Stimulated activated CD4-positive, alpha-beta T cell treated with anti-CD3 and anti-CD28 coated beads, Interleukin-1b, Interleukin-23, amount 100 ng/mL, for 24 hours (primary cell): ENCODE data around the gene CRB1.

Experiments
- DNase-seq, 4 experiments: peaks; one replicate each; pipeline ENCODE4 v3.0.0-alpha.2; 2020; ENCODE audit warnings: low read depth in 4 of 4, low spot score in 1 of 4

Gene CRB1

DNA sequence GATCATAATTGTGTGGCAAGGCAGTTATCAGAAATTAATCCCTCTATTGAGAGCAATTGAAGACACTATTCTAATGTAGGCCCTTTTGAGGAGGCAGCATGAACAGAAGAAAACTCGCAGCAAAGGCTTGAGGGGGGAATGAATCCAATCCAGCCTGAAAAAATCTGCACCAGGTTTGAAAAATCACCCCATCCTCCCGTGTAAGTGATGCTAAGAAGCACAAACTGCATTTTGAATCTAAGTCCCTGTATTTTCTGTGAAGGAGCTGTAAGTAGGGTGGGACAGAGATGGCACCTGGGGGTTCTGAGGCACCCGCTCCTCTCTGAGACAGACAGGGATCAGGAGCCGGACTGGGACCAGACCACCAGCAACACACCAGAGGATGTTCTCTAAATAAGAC is at the start of gene CRB1:
CRB1 (plus strand) TSS at position 241 of the 400 bp plus-strand sequence. CDS start 161 bp downstream, outside the sequence.
- DNase-seq: no peak

- no peak for DNase-seq
Observed at GRCh38 chr1:197218857-197219256, 49.2 kb upstream of the CRB1 start.

GRCh38 chr1:197222025-197222685 is 45.9 kb upstream of the CRB1 start:
- no peak for DNase-seq

DNA sequence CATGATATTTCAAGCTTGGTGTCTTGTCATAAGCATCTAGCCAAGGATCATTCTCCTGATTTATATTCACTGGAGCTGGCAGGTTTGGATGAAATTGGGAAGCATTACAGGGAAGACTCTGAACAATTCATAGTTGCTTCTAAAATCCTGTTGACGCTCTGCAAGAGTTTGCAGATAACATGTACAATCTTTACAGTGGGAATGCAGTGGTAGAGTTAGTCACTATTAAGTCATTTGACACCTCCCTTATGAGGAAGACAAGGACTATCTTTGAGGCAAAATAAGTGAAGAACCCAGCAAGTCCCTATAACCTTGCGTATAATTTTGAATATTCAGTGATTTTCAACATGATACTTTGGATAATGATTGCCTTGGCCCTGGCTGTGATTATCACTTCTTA is 45.3 kb upstream of the CRB1 start:
- DNase-seq: no peak

GRCh38 chr1:197224160-197224559 is 43.9 kb upstream of the CRB1 start:
- no peak for DNase-seq

- no peak for DNase-seq
Observed at GRCh38 chr1:197225611-197226010, 42.4 kb upstream of the CRB1 start.

- no peak for DNase-seq
Observed at GRCh38 chr1:197234581-197234980, 33.5 kb upstream of the CRB1 start.

- DNase-seq: no peak
Observed at GRCh38 chr1:197235355-197235754, 32.7 kb upstream of the CRB1 start.

DNA sequence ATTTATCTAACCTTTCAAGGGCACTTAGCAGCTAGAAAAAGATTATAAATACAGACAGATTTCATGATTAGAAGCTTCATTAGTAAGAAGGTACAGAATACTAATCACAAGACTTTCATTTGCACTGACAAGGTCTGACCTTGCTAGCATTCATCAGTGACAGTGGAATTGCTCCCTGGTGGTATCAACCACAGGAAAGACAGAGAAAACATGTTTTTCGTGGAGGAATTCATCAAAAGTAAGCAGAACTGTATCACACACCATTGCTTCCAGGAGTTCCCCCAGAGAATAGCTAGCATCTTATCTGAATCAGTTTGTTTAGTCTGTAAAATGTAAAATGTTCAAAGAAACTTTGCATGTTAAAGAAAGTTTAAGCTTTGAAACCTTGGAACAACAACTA is 20.6 kb upstream of the CRB1 start:
- DNase-seq: no peak

DNA sequence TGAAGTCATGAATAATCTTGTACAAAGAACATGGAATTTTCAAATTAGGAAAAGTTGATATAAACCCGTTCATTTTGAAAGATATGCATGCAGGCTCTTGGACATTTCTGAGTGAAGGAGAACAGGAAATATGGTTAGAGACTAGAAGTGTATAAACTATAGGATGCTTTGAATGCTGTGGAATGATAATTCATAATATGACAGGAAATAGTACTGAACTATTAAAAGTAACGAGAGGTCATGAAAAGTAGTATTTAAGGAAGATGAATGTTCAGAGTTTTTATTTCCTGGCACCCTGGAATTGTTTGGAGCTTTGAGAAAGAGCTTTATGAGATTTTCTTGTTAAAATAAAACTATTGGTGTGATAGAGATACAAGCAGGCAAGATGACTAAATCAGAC is 18.7 kb upstream of the CRB1 start:
- no peak for DNase-seq

DNA sequence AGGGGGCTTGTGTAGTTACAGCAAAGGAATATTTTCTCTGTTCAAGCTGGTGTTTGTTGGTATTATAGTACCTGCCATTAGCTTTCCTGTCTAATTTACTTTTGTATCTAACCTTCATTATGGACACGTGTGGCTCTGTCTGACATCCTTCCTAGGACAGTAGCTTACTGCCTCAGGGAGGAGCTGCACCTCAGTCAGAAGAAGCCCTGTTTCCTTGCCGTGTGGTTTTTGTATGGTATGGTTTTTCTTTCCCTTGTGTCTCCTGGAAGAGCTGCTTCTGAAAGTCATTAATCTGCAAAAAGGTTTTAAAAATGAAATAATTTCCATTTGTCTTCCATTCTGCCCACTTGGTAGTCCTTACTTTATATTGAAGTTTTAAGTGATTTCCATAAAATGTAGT is 17.4 kb upstream of the CRB1 start:
- DNase-seq: no peak

DNA sequence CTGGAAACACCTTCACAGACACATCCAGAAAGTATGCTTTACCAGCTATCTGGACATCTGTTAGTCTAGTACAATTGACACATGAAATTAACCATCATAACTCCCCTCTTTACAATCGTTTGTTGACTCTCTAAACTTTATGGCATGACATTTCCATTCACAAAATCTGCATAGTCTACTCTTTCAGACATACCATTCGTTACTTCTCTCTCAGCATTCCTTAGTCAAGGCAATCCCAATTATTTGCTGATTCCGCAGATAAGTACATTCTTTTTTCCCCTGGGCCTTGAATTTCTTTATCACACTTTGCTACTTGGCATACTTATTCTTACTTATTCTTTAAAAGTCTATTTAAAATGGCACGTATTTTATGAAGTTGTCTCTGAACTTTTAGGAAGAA is 15.1 kb upstream of the CRB1 start:
- DNase-seq: no peak

DNA sequence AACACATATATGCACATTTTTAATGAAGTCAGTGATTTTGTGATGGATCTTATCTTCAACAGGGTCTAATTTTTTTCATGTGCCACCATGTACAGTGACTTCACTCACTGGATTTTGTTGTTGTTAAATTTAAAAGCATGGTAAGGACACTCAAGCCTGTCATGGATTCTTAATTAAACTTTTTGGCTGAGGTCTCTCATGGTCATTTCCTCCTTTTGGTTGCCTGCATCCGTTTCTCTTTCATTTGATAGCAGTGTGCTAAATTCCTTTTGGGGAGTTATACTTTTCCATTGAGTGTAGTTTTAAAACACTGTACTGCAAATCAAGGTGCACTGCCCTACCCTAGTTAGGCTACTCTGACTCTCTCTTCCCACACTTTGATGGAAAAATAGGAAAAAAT is 13.2 kb upstream of the CRB1 start:
- DNase-seq: no peak

- no peak for DNase-seq
Observed at GRCh38 chr1:197264936-197265567, 3.0 kb upstream of the CRB1 start.

DNA sequence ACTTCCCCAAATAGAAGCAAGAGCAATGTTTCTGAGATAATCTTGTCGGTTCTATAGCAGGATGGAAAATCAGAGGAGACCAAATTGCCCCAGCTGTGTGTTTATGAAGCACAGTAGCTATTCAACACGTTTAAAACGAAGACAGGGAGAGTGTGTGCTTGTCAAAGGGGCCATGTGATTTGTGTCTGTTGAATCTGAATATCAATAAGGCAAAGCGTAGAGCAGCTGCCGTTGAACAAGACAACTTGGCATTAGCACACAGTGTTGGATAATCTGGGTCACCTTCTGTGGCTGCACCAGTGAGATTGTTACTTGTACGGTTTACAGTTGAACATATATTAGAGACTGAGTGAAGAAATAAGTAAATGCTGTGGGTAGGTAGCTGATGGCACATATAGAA is 1.0 kb downstream of the CRB1 start:
- DNase-seq: no peak

GRCh38 chr1:197272791-197273190 is 4.7 kb downstream of the CRB1 start:
- no peak for DNase-seq

DNA sequence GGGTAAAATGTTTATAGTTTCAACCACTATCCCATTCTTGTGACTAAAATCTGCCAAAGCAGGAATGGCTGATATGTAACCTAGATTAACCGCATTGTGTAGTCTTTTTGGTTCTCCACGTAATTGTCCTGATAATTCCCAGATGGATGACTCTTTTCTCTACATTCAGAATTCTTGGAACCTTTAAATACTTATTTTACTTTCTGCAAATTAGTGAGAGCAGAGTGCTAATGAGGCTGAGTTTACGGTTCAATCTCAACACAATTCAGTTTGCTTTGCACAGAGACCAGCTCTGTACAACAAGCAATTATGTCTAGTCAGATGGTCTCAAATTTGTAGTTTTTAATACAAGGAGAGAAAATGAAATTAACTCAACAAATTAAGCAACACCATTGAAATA is 9.1 kb downstream of the CRB1 start:
- no peak for DNase-seq

- no peak for DNase-seq
Observed at GRCh38 chr1:197284325-197284724, 16.3 kb downstream of the CRB1 start.

- DNase-seq: no peak
Observed at GRCh38 chr1:197284966-197285365, 16.9 kb downstream of the CRB1 start.

GRCh38 chr1:197285526-197286205 is 17.6 kb downstream of the CRB1 start:
- no peak for DNase-seq

DNA sequence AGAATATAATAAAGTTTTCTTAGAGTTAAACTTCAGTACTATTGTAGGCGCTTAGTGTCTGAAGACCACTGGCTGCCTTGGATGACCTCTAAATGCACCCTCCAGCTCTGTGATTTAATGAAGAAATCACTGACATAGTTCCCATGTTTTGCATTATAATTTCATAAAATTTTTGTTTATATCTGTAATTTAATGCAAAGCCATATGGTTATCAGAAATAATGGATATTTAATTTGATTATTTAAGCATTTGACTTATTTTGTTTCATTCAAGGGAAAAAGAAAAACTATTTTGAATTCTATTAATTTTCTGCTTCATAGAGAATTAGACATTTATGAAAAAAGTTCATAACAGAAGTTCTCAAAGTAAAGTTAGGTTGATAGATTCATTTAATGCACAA is 18.6 kb downstream of the CRB1 start:
- DNase-seq: no peak

DNA sequence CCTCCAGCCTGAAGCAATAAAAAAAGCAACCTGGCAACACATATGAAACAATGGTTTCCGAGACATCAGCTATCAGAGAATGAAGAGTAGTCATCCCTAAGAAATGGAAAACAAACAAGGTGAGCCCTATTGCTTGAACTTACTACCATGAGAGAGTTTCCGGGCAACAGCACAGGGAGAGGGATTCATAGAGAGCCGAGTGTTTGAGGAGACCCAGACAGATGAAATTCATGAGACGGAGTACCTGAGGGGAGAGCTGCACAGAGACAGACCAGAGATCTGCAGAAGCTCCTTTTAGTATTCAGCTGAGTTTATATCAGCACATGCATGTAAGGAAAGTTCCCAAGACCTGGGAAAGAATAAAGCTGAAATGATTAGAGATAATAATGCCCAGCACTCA is 19.8 kb downstream of the CRB1 start:
- no peak for DNase-seq

- no peak for DNase-seq
Observed at GRCh38 chr1:197302775-197303174, 34.7 kb downstream of the CRB1 start.
